HL-60 (cell line): ENCODE data around the gene CEP68.

ENCODE experiments used
- DNase-seq, 2 experiments: peaks; one replicate each; pipeline ENCODE4 v3.0.0-alpha.2; 2010 to 2020; ENCODE audit warnings: low read depth in 1 of 2, low spot score in 1 of 2
- H3K27ac ChIP-seq: fragments of 250-450 bp; sonication (Bioruptor Pico); replicated peaks from 2 replicates; pipeline ENCODE4 v1.5.1; 2020; ENCODE audit warnings: mild to moderate bottlenecking, moderate library complexity
- H3K27me3 ChIP-seq: fragments of 250-450 bp; sonication (Bioruptor Pico); 2 replicates; pipeline ENCODE4 v1.5.1; 2021; ENCODE audit warnings: mild to moderate bottlenecking, moderate library complexity; ENCODE audit not compliant: insufficient read depth, poor library complexity, severe bottlenecking
- H3K4me3 ChIP-seq: replicated peaks from 2 replicates; pipeline ENCODE4 v1.5.1; 2011; ENCODE audit warnings: mild to moderate bottlenecking, control low read depth, low read length; ENCODE audit not compliant: insufficient read depth
- CTCF ChIP-seq: IDR thresholded peaks from one replicate; pipeline ENCODE4 v1.5.1; 2011; ENCODE audit warnings: low read length, control low read depth, inconsistent platforms; ENCODE audit not compliant: insufficient read depth
- GABPA ChIP-seq: IDR thresholded peaks from 2 replicates; pipeline ENCODE4 v1.6.1; 2012; ENCODE audit warnings: low read depth
- POLR2AphosphoS5 ChIP-seq: IDR thresholded peaks from 2 replicates; pipeline ENCODE4 v1.6.1; 2012; ENCODE audit warnings: low read depth
- SPI1 ChIP-seq: IDR thresholded peaks from 2 replicates; pipeline ENCODE4 v1.6.1; 2012; ENCODE audit warnings: low read depth, mild to moderate bottlenecking, borderline replicate concordance
- TF ChIP-seq, protein P1 (sequence below): IDR thresholded peaks from 2 replicates; pipeline ENCODE4 v1.6.1; 2012; ENCODE audit warnings: low read depth; ENCODE audit not compliant: insufficient replicate concordance

Gene CEP68

GRCh38 chr2:65134158-65134557, 77.9 kb downstream of the CEP68 start:
- H3K27me3 ChIP-seq = no peaks in the 10 kb centered on the region
- DNase-seq = no peak

DNA sequence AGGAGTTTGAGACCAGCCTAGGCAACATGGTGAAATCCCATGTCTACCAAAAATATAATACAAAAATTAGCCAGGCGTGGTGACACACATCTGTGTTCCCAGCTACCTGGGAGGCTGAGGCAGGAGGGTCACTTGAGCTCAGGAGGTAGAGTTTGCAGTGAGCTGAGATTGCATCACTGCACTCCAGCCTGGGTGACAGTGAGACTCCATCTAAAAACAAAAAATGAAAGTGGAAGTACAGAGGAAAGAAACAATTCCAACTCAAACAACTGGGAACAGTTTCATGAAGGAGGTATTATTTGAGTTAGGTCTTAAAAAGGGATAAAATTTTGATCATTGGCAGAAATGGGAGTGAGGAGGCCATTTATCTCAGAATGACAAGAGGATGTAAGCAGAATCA, 80.0 kb downstream of the CEP68 start:
- DNase-seq = no peak
- Histone ChIP-seq H3K27me3 (no peaks in the 10 kb centered on the region), H3K27ac (no peak overlapping the region), H3K4me3 (no peak overlapping the region)
- TF ChIP-seq GABPA (no peak), SPI1 (no peak), POLR2AphosphoS5 (no peak), CTCF (no peak)
- TF ChIP-seq, protein P1, sequence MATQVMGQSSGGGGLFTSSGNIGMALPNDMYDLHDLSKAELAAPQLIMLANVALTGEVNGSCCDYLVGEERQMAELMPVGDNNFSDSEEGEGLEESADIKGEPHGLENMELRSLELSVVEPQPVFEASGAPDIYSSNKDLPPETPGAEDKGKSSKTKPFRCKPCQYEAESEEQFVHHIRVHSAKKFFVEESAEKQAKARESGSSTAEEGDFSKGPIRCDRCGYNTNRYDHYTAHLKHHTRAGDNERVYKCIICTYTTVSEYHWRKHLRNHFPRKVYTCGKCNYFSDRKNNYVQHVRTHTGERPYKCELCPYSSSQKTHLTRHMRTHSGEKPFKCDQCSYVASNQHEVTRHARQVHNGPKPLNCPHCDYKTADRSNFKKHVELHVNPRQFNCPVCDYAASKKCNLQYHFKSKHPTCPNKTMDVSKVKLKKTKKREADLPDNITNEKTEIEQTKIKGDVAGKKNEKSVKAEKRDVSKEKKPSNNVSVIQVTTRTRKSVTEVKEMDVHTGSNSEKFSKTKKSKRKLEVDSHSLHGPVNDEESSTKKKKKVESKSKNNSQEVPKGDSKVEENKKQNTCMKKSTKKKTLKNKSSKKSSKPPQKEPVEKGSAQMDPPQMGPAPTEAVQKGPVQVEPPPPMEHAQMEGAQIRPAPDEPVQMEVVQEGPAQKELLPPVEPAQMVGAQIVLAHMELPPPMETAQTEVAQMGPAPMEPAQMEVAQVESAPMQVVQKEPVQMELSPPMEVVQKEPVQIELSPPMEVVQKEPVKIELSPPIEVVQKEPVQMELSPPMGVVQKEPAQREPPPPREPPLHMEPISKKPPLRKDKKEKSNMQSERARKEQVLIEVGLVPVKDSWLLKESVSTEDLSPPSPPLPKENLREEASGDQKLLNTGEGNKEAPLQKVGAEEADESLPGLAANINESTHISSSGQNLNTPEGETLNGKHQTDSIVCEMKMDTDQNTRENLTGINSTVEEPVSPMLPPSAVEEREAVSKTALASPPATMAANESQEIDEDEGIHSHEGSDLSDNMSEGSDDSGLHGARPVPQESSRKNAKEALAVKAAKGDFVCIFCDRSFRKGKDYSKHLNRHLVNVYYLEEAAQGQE = no peak

More at GRCh38 chr2:65134158-65134557, 77.9 kb downstream of the CEP68 start:
- TF ChIP-seq, protein P1 = no peak
- TF ChIP-seq POLR2AphosphoS5 = no peak
- no peak for TF ChIP-seq CTCF
- TF ChIP-seq SPI1 = no peak
- no peak for TF ChIP-seq GABPA
- Histone ChIP-seq H3K27ac (no peak overlapping the region), H3K4me3 (no peak overlapping the region)
